Skeletal muscle satellite cell (primary cell): ENCODE results near the gene HCLS1.

Experiments
- H3K27me3 ChIP-seq: 2 replicates; pipeline ENCODE4 v1.7.0; 2013; ENCODE audit warnings: low read length; ENCODE audit not compliant: control insufficient read depth, insufficient read depth
- H3K36me3 ChIP-seq: 2 replicates; pipeline ENCODE4 v1.7.0; 2013; ENCODE audit warnings: mild to moderate bottlenecking, control low read depth, low read length; ENCODE audit not compliant: insufficient read depth
- H3K4me1 ChIP-seq: 2 replicates; pipeline ENCODE4 v1.7.0; 2013; ENCODE audit warnings: low read length; ENCODE audit not compliant: control insufficient read depth, insufficient read depth
- H3K4me2 ChIP-seq: 2 replicates; pipeline ENCODE4 v1.7.0; 2013; ENCODE audit warnings: mild to moderate bottlenecking, low read length
- H3K4me3 ChIP-seq: 2 replicates; pipeline ENCODE4 v1.7.0; 2013; ENCODE audit warnings: low read length
- H3K9ac ChIP-seq: 2 replicates; pipeline ENCODE4 v1.7.0; 2013; ENCODE audit warnings: mild to moderate bottlenecking, low read depth, low read length, moderate library complexity
- H3K9me3 ChIP-seq: replicated peaks from 2 replicates; pipeline ENCODE4 v1.7.0; 2013; ENCODE audit warnings: mild to moderate bottlenecking, control low read depth, low read length

HCLS1 gene

GRCh38 chr3:121681792-121682191 lies 21.1 kb upstream of the HCLS1 start:
- peaks cover 42% of the 10 kb centered on the region for H3K36me3 ChIP-seq
- H3K4me3 ChIP-seq = no peak overlapping the region
- peaks cover 2% of the 10 kb centered on the region for H3K9me3 ChIP-seq
- no peak overlapping the region for H3K9ac ChIP-seq
- no peaks in the 10 kb centered on the region for H3K4me1 ChIP-seq
- H3K27me3 ChIP-seq = no peaks in the 10 kb centered on the region
- H3K4me2 ChIP-seq = no peak overlapping the region

GRCh38 chr3:121677141-121677540 lies 16.4 kb upstream of the HCLS1 start:
- peaks cover 55% of the 10 kb centered on the region for H3K36me3 ChIP-seq

DNA sequence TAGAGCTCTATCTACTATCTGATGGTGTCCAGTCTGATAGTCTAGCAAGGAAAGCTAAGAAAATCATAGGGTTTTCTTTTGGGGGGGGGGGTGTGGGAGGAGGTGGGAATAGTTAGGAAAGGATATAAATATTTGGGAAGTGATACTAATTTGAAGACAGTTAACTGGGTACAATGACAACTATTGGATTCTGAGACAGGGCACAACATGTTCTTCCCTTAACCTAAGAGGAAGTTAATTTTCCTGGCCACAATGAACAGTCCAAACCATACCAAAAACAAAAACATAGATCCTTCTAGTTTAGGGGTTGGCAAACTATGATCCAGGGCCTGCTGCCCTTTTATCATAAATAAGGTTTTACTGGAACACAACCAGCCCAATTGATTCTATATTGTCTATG lies 10.0 kb upstream of the HCLS1 start:
- Histone ChIP-seq H3K4me3 (no peak overlapping the region), H3K27me3 (no peaks in the 10 kb centered on the region), H3K4me2 (no peak overlapping the region), H3K9me3 (no peaks in the 10 kb centered on the region), H3K9ac (no peak overlapping the region), H3K4me1 (no peaks in the 10 kb centered on the region), H3K36me3 (peaks cover 55% of the 10 kb centered on the region)

More at GRCh38 chr3:121677141-121677540, 16.4 kb upstream of the HCLS1 start:
- no peak overlapping the region for H3K4me2 ChIP-seq
- H3K9ac ChIP-seq = no peak overlapping the region
- H3K27me3 ChIP-seq = no peaks in the 10 kb centered on the region
- no peaks in the 10 kb centered on the region for H3K9me3 ChIP-seq
- no peak overlapping the region for H3K4me3 ChIP-seq
- no peaks in the 10 kb centered on the region for H3K4me1 ChIP-seq

- Histone ChIP-seq H3K4me2 (no peak overlapping the region), H3K4me3 (no peak overlapping the region), H3K27me3 (no peaks in the 10 kb centered on the region), H3K4me1 (no peaks in the 10 kb centered on the region), H3K9me3 (no peaks in the 10 kb centered on the region), H3K9ac (no peak overlapping the region), H3K36me3 (peaks cover 73% of the 10 kb centered on the region)
Observed at GRCh38 chr3:121667333-121667732, 6.6 kb upstream of the HCLS1 start.

GRCh38 chr3:121665488-121665887 lies 4.8 kb upstream of the HCLS1 start:
- no peak overlapping the region for H3K9ac ChIP-seq
- peaks cover 78% of the 10 kb centered on the region for H3K36me3 ChIP-seq
- H3K4me1 ChIP-seq = no peaks in the 10 kb centered on the region

DNA sequence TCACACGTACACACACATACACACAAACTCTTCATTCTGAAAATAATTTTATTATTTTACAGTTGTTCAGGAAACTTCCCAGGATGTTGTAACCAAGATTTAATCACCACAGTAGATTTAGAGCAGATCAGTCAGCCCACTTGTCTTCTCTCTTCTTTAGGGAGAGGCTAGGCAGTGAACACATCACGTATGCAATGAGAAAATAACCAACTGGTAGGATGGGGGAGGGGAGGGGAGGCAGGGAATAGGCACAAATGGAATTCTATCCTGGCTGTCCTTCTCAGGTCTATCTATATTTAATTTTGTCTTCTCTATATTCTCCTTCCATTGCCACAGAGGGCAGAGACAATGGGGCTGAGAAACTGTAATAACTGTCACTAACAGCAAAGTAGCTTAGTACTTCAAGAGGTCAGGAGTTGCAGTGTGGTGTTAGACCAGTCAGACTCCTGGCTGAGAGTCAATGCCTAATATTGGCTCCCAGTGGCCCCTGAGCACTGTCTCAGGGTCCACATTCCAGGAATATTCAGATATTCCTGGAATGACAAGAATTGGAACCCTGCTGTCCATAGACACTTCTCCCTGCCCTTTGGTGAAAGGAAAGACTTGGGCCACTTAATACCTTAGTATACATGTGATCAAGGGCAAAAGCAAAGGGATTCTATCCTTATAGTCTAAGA lies 2.6 kb upstream of the HCLS1 start:
- no peak overlapping the region for H3K4me3 ChIP-seq
- H3K4me1 ChIP-seq = no peaks in the 10 kb centered on the region
- peaks cover 64% of the 10 kb centered on the region for H3K36me3 ChIP-seq

More at GRCh38 chr3:121665488-121665887, 4.8 kb upstream of the HCLS1 start:
- no peaks in the 10 kb centered on the region for H3K27me3 ChIP-seq
- no peak overlapping the region for H3K4me3 ChIP-seq
- no peaks in the 10 kb centered on the region for H3K9me3 ChIP-seq
- no peak overlapping the region for H3K4me2 ChIP-seq

DNA sequence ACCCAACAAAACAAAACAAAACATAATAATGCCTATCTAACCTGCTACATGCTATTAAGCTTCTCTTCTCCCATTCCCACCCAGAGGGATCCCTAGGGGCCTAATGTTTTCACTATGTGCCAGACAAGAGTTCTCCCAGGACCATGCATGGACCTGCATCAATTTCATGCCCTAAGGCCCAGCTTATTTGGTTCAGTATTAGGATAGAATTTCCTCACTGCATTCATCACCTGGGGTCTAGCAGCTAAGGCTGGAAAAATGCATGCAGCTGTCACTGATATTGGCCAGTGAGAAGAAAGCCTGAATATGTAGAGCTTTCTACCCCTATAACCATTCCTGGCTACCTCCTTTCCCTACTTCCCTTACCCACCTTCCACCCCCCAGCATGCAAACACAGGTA lies 2.0 kb upstream of the HCLS1 start:
- Histone ChIP-seq H3K4me3 (no peak overlapping the region), H3K4me2 (no peak overlapping the region), H3K4me1 (no peaks in the 10 kb centered on the region), H3K9ac (no peak overlapping the region), H3K27me3 (no peaks in the 10 kb centered on the region), H3K9me3 (no peaks in the 10 kb centered on the region), H3K36me3 (peaks cover 60% of the 10 kb centered on the region)

More for the DNA sequence above, 2.6 kb upstream of the HCLS1 start:
- Histone ChIP-seq H3K27me3 (no peaks in the 10 kb centered on the region), H3K9me3 (no peaks in the 10 kb centered on the region), H3K9ac (no peak overlapping the region), H3K4me2 (no peak overlapping the region)

- no peak overlapping the region for H3K4me2 ChIP-seq
- H3K4me3 ChIP-seq = no peak overlapping the region
- H3K9ac ChIP-seq = no peak overlapping the region
- no peaks in the 10 kb centered on the region for H3K4me1 ChIP-seq
- H3K36me3 ChIP-seq = peaks cover 47% of the 10 kb centered on the region
- H3K27me3 ChIP-seq = no peaks in the 10 kb centered on the region
- H3K9me3 ChIP-seq = no peaks in the 10 kb centered on the region
Observed at GRCh38 chr3:121661376-121661775, 673 bp upstream of the HCLS1 start.

- H3K9ac ChIP-seq = no peak overlapping the region
Observed at GRCh38 chr3:121659586-121659985, 1.1 kb downstream of the HCLS1 start.

DNA sequence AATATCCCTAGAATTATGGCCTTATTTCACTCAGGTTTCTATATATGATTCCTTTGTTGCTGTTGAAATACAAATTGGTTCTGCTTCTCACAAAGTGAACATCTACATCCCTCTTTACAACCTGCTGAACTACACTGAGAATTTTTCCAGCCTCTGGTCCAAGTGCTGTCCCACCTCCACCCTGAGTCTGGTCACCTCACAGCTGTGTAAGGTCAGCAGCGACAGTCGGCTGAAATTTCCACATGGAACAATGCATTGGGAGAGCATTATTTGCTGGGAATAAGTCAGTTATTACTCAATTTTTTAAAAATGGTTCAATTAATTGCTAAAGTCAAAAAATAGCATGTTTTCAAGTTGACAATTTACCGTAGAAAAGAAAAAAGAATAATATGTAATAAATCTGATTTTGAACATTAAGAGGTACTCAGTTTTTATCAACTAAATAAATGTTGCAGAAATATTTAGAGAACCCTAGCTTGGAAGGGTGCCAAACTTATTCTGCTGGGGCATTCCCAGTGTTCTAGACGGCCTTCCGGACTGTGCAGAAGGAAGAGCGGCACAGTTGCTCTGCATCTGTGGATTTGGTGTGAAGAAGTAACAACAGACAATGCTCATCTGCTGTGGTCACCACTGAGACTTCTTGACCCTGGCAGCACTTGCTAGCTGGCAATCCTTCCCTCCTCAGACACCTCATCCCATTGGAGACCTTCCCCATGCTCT lies 1.8 kb downstream of the HCLS1 start:
- H3K36me3 ChIP-seq = peaks cover 23% of the 10 kb centered on the region
- H3K4me1 ChIP-seq = no peaks in the 10 kb centered on the region
- no peaks in the 10 kb centered on the region for H3K27me3 ChIP-seq
- no peak overlapping the region for H3K4me2 ChIP-seq
- H3K9ac ChIP-seq = no peak overlapping the region
- H3K9me3 ChIP-seq = no peaks in the 10 kb centered on the region
- H3K4me3 ChIP-seq = no peak overlapping the region

More at GRCh38 chr3:121659586-121659985, 1.1 kb downstream of the HCLS1 start:
- H3K4me3 ChIP-seq = no peak overlapping the region
- no peaks in the 10 kb centered on the region for H3K27me3 ChIP-seq
- no peaks in the 10 kb centered on the region for H3K4me1 ChIP-seq
- H3K4me2 ChIP-seq = no peak overlapping the region
- H3K9me3 ChIP-seq = no peaks in the 10 kb centered on the region
- peaks cover 30% of the 10 kb centered on the region for H3K36me3 ChIP-seq

GRCh38 chr3:121654493-121655385 lies 6.0 kb downstream of the HCLS1 start:
- Histone ChIP-seq H3K27me3 (no peaks in the 10 kb centered on the region), H3K4me1 (peaks cover 7% of the 10 kb centered on the region), H3K4me3 (no peak overlapping the region), H3K9ac (no peak overlapping the region), H3K36me3 (no peaks in the 10 kb centered on the region), H3K4me2 (no peak overlapping the region), H3K9me3 (no peaks in the 10 kb centered on the region)
